ENCODE data around the gene ADRA2C. TPM values are rescaled to one million over a fixed set of nuclear protein-coding genes. Genes with fewer than 3 reads are reported as not detected.

ADRA2C gene
- 0.10 and 0.58 TPM in 2 replicates for total RNA-seq (2014; rRNA removed; shearing (Covaris generic))
- polyA plus RNA-seq (2015; cell fraction: cytosol; rRNA removed): 0.42 and 0.43 TPM in 2 replicates
- polyA plus RNA-seq (2015; cell fraction: nucleus; rRNA removed): 0.35 TPM in 1 of 2 replicates, not detected in the other

- no peak for DNase-seq (ENCODE audit: low read depth)
These were observed at the start of gene ADRA2C for GRCh38 chr4:3766036-3766784. Gene ADRA2C (plus strand): TSS chr4:3766385. CDS start chr4:3766607, 222 bp downstream.

DNA sequence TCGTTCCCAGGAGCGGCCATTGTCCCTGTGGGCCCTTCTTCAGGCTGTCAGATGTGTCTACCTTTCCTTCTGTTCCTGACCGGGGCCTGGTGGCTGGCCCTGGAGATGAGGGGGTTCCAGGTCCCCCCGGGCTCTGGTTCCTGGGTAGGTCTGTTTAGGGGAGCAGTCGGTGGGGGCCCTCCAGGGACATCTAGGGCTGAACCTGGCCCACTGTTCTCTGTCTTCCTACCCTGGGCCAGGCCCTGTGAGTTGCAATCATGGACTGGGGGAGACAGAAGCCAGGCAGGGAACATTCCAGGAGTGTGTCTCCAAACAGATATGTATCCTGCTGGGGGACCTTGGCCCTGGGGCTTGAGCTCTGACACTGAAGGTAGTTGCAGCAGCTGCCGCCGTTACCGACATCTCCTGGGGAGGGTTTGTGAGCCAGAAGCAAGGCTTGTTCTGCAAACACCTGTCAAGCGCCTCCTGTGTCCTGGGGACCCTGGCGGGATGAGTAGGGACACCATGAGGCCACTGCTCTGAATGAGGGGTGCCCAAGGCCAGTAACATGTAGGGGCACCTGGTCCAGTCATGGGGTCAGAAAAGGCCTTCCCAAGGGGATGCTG lies 49.5 kb upstream of the ADRA2C start:
- no peak for DNase-seq (ENCODE audit: low read depth)

DNA sequence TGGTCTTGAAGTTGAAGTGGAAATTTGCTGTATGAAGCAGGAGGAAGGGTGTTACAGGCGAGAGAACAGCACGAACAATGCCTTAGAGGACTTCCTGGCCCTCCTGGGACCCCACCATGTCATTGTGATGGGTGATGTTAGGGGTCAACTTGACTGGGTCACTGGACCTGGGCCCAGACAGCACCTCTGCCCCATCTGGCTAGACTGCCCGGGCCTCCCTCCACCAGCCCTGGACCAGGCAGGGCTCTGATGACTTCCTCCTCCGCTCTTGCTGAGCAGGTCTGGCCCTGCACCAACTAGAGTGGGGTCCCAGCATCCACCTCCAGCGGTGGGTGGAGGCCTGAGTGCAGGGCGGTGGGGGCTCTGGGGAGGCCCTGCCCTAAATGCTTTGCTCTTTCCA lies 48.9 kb upstream of the ADRA2C start:
- DNase-seq (ENCODE audit: low read depth): no peak

GRCh38 chr4:3718462-3718861 lies 47.7 kb upstream of the ADRA2C start:
- DNase-seq (ENCODE audit: low read depth): no peak

DNA sequence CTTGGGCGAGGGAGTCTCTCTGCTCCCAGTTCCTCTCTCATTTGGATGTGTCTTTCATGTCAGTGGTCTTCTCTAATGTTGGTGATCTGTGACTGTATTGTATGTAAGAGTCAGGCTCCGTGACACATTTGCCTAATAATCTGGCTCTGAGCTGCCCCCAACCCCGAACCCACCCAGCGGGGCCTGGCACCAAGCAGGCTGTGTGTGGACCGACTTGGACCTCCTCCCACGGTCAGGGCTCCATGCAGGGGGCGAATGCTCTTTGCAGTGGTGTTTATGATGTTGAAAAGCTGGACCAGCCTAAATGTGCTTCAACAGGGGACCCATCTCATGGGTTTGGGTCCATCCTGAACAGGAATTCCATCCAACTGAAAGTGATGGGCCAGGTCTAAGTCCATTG lies 47.0 kb upstream of the ADRA2C start:
- no peak for DNase-seq (ENCODE audit: low read depth)

DNA sequence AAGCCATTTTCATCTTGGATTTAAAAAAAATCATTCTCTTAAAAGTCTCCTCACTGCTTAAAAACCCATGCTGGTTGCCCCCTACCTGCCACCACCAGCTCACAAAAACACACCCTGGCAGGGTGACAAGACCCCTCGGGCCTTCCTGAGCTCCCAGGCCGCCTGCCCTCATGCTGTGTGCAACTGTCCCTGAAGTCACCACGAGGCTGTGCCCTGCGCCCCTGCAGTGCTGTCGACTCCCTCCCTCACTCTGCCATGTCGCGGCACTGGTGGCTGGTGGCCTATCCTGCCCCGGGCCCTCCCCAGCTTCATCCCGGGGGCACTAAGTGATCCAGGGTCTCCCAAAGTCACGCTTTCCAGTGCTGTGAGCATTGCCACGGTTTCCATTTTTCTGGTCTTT lies 46.3 kb upstream of the ADRA2C start:
- DNase-seq (ENCODE audit: low read depth): no peak

DNA sequence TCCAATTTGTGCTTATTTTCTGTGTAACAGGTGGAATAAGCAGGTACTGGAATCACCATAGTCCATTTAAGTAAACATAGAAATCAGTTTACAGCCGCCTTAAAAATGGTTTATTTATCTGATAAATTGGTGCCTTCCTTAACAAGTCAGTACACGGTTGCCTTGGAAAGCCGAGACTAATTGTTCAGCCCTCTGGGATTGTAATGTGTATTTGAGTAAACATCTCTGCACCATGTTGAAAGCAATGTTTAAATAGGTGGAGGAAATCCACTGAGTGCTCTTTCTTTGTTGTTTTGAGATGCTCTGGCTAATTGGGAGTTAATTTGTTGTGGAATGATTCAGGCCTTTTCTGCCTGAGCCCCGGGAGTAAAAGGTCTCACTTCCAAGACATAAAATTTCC lies 45.7 kb upstream of the ADRA2C start:
- DNase-seq (ENCODE audit: low read depth): no peak

DNA sequence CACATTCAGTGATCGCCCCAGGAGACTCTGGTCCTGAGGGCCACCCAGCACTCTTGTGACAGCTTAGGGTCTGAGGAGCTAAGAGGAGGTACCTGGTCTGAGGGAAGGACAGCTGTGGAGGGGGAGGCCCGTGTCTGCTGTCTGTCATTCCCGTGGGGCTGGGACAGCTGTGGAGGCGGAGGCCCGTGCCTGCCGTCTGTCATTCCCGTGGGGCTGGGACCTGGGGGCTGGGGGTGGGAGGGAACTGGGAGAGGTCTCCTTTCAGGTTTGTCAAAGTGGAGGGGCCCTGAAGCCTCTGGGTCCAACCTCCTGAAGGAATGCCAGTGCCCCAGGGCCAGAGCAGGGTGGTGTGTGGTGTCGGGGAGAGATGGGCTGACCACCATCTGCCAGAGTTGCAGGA lies 45.0 kb upstream of the ADRA2C start:
- no peak for DNase-seq (ENCODE audit: low read depth)

- DNase-seq (ENCODE audit: low read depth): no peak
These were observed 44.6 kb upstream of the ADRA2C start for GRCh38 chr4:3721627-3722026.

DNA sequence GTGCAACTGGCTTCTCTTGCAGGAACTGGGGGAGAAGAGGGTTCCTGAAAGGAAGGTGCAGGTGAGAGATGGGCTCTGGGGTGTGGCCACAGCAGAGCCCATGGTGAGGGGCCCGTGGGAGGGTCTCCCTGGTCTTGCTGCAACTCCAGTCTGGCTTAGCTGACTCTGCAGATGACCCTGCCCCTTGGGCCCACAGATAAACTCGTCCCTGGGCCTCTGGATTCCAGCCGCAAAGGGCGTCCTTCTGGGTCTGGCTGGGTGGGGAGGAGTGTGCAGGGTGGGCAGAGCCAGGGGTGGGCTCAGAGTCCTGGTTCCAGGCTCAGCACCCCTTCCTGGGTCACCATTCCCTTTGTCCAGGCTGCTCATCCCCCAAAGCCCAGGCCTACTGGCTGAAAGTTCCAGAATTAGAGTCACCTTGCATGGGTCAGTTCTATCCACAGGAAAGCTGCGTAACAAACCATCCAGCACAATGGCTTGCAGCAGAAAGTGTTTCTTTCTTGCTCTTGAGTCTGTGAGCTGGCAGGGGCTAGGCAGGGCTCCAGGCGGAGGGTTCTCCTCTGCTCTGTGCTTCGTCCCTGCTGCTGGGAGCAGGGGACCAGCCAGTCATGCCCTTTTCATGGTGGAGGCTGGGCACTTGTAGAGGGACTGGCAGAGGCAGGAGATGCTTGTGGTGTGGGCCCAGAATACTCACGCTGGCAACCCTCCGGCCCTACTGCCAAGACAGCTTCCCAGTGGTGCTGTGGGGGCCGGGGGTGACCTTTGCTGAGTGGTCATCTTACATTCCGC lies 43.5 kb upstream of the ADRA2C start:
- DNase-seq (ENCODE audit: low read depth): no peak

DNA sequence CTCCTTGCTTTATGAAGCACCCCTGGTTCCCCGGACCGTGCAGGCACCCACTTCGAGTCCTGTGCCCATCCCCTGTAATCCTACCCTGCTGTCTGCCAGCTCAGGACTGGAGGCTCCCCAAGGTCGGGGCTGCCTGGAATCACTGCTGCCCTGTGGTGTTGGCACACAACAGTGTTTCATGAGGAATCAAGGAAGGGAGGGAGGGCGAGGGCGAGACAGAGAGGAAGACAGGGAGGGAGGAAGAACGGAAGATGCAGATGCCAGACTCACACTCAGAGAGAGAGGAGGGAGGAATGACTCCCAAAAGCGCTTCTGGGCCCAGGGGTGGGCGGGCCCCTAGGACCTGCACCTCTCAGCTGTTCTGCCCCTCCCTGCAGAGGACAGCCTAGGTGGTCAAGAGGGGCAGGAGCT lies 42.9 kb upstream of the ADRA2C start:
- DNase-seq (ENCODE audit: low read depth): no peak

DNA sequence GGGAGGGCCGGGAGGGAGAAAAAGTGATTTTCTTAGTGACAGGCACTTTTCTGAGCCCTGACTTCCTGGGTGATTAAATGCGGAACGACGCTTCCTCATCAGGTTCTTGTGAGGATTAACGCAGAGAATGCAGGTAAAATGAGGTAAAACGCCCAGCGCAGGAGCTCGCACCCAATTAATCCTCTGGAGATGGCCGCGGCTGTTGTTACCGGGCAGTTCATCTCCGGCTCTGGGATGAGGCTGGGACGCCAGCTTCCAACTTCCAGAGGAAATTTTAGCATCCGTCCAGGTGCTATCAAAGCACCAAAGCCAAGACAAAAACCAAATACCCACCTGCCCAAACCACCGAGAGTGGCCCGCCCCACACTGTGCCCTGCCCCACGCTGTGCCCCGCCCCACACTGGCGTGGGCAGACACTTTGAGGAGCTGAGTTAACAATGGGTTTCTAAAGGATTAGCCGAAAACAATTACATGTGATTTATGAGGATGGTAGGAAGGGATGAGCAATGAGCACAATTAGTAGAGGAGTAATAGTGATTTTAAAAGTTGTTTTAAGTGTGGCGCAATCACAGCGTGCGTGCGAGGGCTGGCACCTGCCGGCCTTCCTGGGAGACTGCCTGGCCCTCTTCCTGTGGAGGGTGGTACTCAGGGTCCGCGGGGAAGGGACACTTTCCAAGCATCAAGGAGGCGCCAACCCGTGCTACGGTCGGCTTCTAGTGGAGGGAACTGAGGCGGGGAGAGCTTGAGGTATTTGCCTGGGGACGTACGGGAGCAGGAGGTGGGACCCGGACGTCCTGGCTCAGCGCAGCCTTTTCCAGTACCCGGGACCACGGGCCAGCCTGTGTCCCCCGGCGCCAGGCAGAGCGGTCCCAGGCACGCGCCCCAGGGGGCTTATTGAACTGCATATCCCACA lies 41.6 kb upstream of the ADRA2C start:
- DNase-seq (ENCODE audit: low read depth): no peak

- no peak for DNase-seq (ENCODE audit: low read depth)
These were observed 40.0 kb upstream of the ADRA2C start for GRCh38 chr4:3725936-3726870.

GRCh38 chr4:3727847-3728469 lies 38.2 kb upstream of the ADRA2C start:
- no peak for DNase-seq (ENCODE audit: low read depth)

DNA sequence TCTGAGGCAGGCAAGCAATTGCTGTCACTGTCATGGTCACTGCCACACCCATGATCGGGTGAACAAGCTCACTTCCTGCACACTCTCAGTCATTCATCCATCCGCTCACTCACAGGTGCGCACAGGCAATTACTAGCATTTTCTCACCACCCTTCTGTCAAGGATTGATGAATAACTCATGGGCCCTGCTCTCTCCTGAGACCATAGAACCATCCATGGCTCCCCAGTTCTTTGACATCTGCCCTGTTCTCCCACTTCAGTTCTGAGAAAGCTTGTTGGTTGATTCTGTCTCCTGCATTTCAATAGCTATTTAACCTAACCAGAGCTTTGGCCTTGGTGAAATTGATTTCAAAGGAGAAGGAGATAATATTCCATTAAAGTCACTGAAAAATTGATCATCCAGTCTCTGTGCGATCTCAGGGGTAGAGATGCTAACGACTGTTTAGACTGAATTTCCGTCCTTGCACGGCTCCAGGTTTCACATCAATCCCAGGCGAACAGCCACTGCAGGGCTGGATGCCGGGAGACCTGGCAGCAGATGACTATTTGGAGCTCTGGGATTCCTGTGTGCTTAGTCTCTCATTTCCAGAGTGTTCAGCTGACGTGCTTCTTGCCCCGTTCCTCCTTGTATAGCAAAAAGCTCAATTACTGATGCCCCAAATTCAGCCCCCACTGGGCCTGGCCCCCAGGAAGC lies 36.9 kb upstream of the ADRA2C start:
- no peak for DNase-seq (ENCODE audit: low read depth)

- no peak for DNase-seq (ENCODE audit: low read depth)
These were observed 36.3 kb upstream of the ADRA2C start for GRCh38 chr4:3729882-3730226.

DNA sequence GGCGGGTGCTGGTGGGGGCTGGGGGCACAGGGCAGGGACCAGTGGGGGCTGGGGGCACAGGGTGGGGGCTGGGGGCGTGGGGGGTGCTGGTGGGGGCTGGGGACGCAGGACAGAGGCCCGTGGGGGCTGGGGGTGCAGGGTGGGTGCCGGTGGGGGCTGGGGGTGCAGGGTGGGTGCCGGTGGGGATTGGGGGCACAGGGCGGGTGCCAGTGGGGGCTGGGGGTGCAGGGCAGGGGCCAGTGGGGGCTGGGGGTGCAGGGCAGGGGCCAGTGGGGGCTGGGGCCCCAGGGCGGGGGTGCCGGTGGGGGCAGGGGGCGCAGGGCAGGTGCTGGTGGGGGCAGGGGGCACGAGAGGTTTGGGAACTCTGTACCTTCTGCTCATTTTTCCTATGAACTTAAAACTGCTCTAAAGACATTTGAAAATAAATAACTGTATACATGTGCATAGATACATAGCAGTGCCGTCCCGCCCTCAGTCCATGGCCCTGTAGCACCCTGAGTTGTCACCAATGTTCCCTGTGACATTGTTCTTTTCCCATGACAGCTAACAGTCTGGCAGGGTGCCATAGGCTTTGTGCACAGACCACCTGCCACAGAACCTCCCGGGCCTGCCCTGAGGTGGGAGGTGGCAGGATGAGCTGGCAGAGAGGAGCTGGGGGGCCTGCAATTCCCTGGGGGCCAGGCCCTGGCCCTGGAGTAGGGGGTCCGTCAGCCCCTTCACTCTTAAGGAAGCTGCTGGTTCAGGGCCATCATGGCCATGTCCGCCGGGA lies 35.6 kb upstream of the ADRA2C start:
- DNase-seq (ENCODE audit: low read depth): no peak
